HepG2 (cell line): Measurements from ENCODE around the gene PEX5L. TPM values are rescaled to one million over a fixed set of nuclear protein-coding genes. Genes with fewer than 3 reads are reported as not detected.

ENCODE experiments used
- ATAC-seq: fragments of 200-7000 bp; cut with Tn5 transposase; 3 replicates; pipeline ENCODE4 v1.9.1; 2020; ENCODE audit warnings: mild to moderate bottlenecking, moderate library complexity
- BruUV-seq: library from RNA; stranded (reverse); fragments of 400-500 nt; replicated peaks from 2 replicates; lab custom pipeline; 2021; lab: Mats Ljungman, UMichigan
- CTCF ChIA-PET: fragments of 300-600 bp; formaldehyde crosslinking; extraction: SDS; loops from one replicate; lab custom pipeline; 2021; ENCODE audit warnings: low total read pairs, inconsistent platforms, low intra/inter-chr PET ratio; lab: Yijun Ruan, JAX
- POLR2A ChIA-PET: fragments of 350-600 bp; sonication (Branson Sonifier 250); formaldehyde crosslinking; loops from one replicate; lab custom pipeline; 2020; ENCODE audit warnings: antibody characterized with exemption, inconsistent platforms; lab: Yijun Ruan, JAX
- DNase-seq: peaks from one replicate; pipeline ENCODE4 v3.0.0-alpha.2; 2015; ENCODE audit warnings: low spot score
- FAIRE-seq: peaks from 3 replicates; lab custom pipeline; 2011; peaks lifted over from hg19 to GRCh38; lab: Jason Lieb, UNC
- H2AFZ ChIP-seq: one replicate; pipeline ENCODE4 v1.6.1; 2011; ENCODE audit warnings: low read length, inconsistent platforms
- H3K27ac ChIP-seq: fragments of 300-600 bp; 3 replicates; pipeline ENCODE4 v1.8.0; 2011; ENCODE audit warnings: mixed run types, mild to moderate bottlenecking, mixed read lengths, low read length, inconsistent platforms; ENCODE audit not compliant: insufficient read depth; ENCODE audit errors: extremely low read length
- H3K27me3 ChIP-seq, 2 experiments: fragments of 200-600 bp in 1 of 2; 2 replicates in 1 of 2; 3 replicates in 1 of 2; pipeline versions ENCODE4 v1.6.0 to v1.8.0; 2011; ENCODE audit warnings: low read length in 2 of 2, mild to moderate bottlenecking in 2 of 2, moderate library complexity in 2 of 2, inconsistent platforms in 1 of 2; ENCODE audit not compliant: insufficient read depth in 2 of 2, control insufficient read depth in 1 of 2
- H3K36me3 ChIP-seq, 2 experiments: fragments of 200-600 bp in 1 of 2; replicated peaks in 1 of 2; 2 replicates in 1 of 2; 3 replicates in 1 of 2; pipeline versions ENCODE4 v1.5.1 to v1.8.0; 2011; ENCODE audit warnings: low read length in 2 of 2, inconsistent platforms in 1 of 2; ENCODE audit not compliant: insufficient read depth in 2 of 2, control insufficient read depth in 1 of 2
- H3K4me1 ChIP-seq: 2 replicates; pipeline ENCODE4 v1.5.1; 2012; ENCODE audit warnings: low read length, inconsistent platforms; ENCODE audit not compliant: insufficient read depth
- H3K4me2 ChIP-seq: 2 replicates; pipeline ENCODE4 v1.6.0; 2011; ENCODE audit warnings: low read depth, low read length, inconsistent platforms
- H3K4me3 ChIP-seq, 3 experiments: fragments of 200-600 bp in 1 of 3; sonication (generic), shearing (Covaris generic) in 1 of 3; replicated peaks in 1 of 3; 2 replicates each; pipeline ENCODE4 v1.5.1; 2011 to 2016; ENCODE audit warnings: low read length in 3 of 3, inconsistent platforms in 2 of 3, low read depth in 2 of 3, mild to moderate bottlenecking in 2 of 3, control low read depth in 1 of 3, mixed read lengths in 1 of 3; ENCODE audit not compliant: insufficient read depth in 1 of 3
- H3K79me2 ChIP-seq: one replicate; pipeline ENCODE4 v1.6.1; 2011; ENCODE audit warnings: low read length, inconsistent platforms; ENCODE audit not compliant: insufficient read depth
- H3K9ac ChIP-seq: 2 replicates; pipeline ENCODE4 v1.6.0; 2011; ENCODE audit warnings: mild to moderate bottlenecking, low read depth, low read length, inconsistent platforms; ENCODE audit not compliant: insufficient read depth
- H3K9me3 ChIP-seq: 2 replicates; pipeline ENCODE4 v1.5.1; 2012; ENCODE audit warnings: mild to moderate bottlenecking, low read length
- H4K20me1 ChIP-seq: 2 replicates; pipeline ENCODE4 v1.6.0; 2011; ENCODE audit warnings: inconsistent platforms, mild to moderate bottlenecking, low read length, moderate library complexity; ENCODE audit not compliant: insufficient read depth
- BCL3 ChIP-seq: sonication (generic); formaldehyde crosslinking; IDR thresholded peaks from 2 replicates; pipeline ENCODE4 v1.5.1; 2020; ENCODE audit warnings: mild to moderate bottlenecking, missing genetic modification reagents, moderate library complexity
- BORCS8-MEF2B ChIP-seq: sonication (generic); formaldehyde crosslinking; IDR thresholded peaks from 2 replicates; pipeline ENCODE4 v1.8.0; 2022; ENCODE audit warnings: mild to moderate bottlenecking, missing genetic modification reagents
- CTCF ChIP-seq: sonication (generic); formaldehyde crosslinking; IDR thresholded peaks from 2 replicates; pipeline ENCODE4 v1.5.0; 2020; ENCODE audit warnings: mild to moderate bottlenecking, missing genetic modification reagents, moderate library complexity
- SP4 ChIP-seq: sonication (generic); formaldehyde crosslinking; IDR thresholded peaks from 2 replicates; pipeline ENCODE4 v1.8.1; 2023; ENCODE audit warnings: mild to moderate bottlenecking, missing genetic modification reagents
- TRIM24 ChIP-seq: sonication (generic); formaldehyde crosslinking; IDR thresholded peaks from 2 replicates; pipeline ENCODE4 v1.8.0; 2022; ENCODE audit warnings: mild to moderate bottlenecking, missing genetic modification reagents
- ZFP90 ChIP-seq: sonication (generic); formaldehyde crosslinking; IDR thresholded peaks from 2 replicates; pipeline ENCODE4 v1.8.0; 2022; ENCODE audit warnings: missing genetic modification reagents, mild to moderate bottlenecking, inconsistent platforms, borderline replicate concordance
- ZNF142 ChIP-seq: sonication (generic); formaldehyde crosslinking; IDR thresholded peaks from 2 replicates; pipeline ENCODE4 v1.4.0; 2020; ENCODE audit warnings: missing genetic modification reagents
- WGBS: methylation state at CpG from one replicate; pipeline ENCODE4 v1.1.6; 2017; ENCODE audit warnings: low lambda C conversion rate; 5-methylcytosine and 5-hydroxymethylcytosine counted together
- in situ Hi-C: cut with HindIII; loops from 2 replicates; pipeline ENCODE4 v1.10.0; 2017; ENCODE audit warnings: low pct_unique_long_range_greater_than_20kb; ENCODE audit not compliant: extremely low pct_ligation_motif_present
- intact Hi-C: fragments of 100-400 bp; cut with micrococcal nuclease; formaldehyde crosslinking; loops from one replicate; pipeline ENCODE4 v1.10.0; 2022; ENCODE audit not compliant: unreplicated experiment
- polyA plus RNA-seq, 8 experiments: library from polyadenylated mRNA; depleted of rRNA in 3 of 8; stranded (reverse) in 7 of 8; unstranded in 1 of 8; fragments of >200 nt; fragmentation: Illumina TruSeq in 4 of 8; extraction: Trizol in 4 of 8; gene quantifications; 2 replicates each; pipeline versions ENCODE4 v1.2.1 to v1.2.3, GENCODE V29; 2011 to 2016; ENCODE audit warnings: low read depth in 4 of 8, missing spikeins in 1 of 8, mixed read lengths in 1 of 8; ENCODE audit not compliant: insufficient read depth in 1 of 8
- total RNA-seq, 5 experiments: library from RNA; depleted of rRNA; stranded (reverse); fragments of >200 nt; fragmentation: Illumina TruSeq; extraction: Trizol; gene quantifications; 2 replicates each; pipeline ENCODE4 v1.2.3, GENCODE V29; 2016; ENCODE audit warnings: low read depth in 1 of 5

The PEX5L gene
- total and polyA plus RNA-seq, 2 of the 13 experiments (the other 11 are each of a cell fraction or from before 2014, with no cell fraction given): not detected

- no peak for TF ChIP-seq CTCF (CRISPR knock-in tag)
- TF ChIP-seq TRIM24 (CRISPR knock-in tag): no peak
Measured at GRCh38 chr3:179887295-179887943, 149.3 kb downstream of the PEX5L start (continued).

GRCh38 chr3:179885950-179886349 is 150.8 kb downstream of the PEX5L start:
- no peaks in the 10 kb centered on the region for H4K20me1 ChIP-seq
- H3K4me3 ChIP-seq: no peak overlapping the region
- ATAC-seq (no peak), DNase-seq (no peak), FAIRE-seq (no peak)
- no peak overlapping the region for H3K9ac ChIP-seq
- H3K27me3 ChIP-seq: no peaks in the 10 kb centered on the region
- CTCF ChIA-PET: no interaction called here
- 0% methylated on average over 2 of the region's 2 CpGs for WGBS
- H3K4me2 ChIP-seq: no peak overlapping the region
- no peak overlapping the region for H3K27ac ChIP-seq
- no peak for TF ChIP-seq SP4 (CRISPR knock-in tag)
- no peaks in the 10 kb centered on the region for H3K36me3 ChIP-seq
- H3K4me1 ChIP-seq: no peaks in the 10 kb centered on the region
- intact Hi-C loops (no loop called here), in situ Hi-C loops (no loop called here)
- BruUV-seq: no TSS peak
- H2AFZ ChIP-seq: peak overlapping the region; percentile 5
- H3K9me3 ChIP-seq: no peaks in the 10 kb centered on the region
- POLR2A ChIA-PET: no interaction called here
- H3K79me2 ChIP-seq: no peaks in the 10 kb centered on the region

- in situ Hi-C loops: no loop called here
- FAIRE-seq: no peak
- no peak for DNase-seq
- no peak for TF ChIP-seq ZNF142
- TF ChIP-seq ZFP90 (CRISPR knock-in tag): no peak
- no peak for TF ChIP-seq BORCS8-MEF2B (CRISPR knock-in tag)
- no peak for TF ChIP-seq BCL3
Measured at GRCh38 chr3:179884136-179884535, 152.6 kb downstream of the PEX5L start.

More at GRCh38 chr3:179884136-179884535, 152.6 kb downstream of the PEX5L start:
- Histone ChIP-seq H3K4me2 (no peak overlapping the region), H4K20me1 (no peaks in the 10 kb centered on the region), H3K79me2 (no peaks in the 10 kb centered on the region), H2AFZ (no peak overlapping the region), H3K27ac (no peak overlapping the region), H3K9ac (no peak overlapping the region), H3K4me3 (no peak overlapping the region), H3K4me1 (no peaks in the 10 kb centered on the region), H3K9me3 (no peaks in the 10 kb centered on the region), H3K27me3 (no peaks in the 10 kb centered on the region), H3K36me3 (no peaks in the 10 kb centered on the region)
- BruUV-seq: no TSS peak
- ATAC-seq: no peak
- ChIA-PET POLR2A (no interaction called here), CTCF (no interaction called here)
- WGBS: 4% methylated on average over 1 of the region's 1 CpG
- intact Hi-C loops: no loop called here
